ENCODE data around the gene CSMD2. TPM values are rescaled to one million over a fixed set of nuclear protein-coding genes. Genes with fewer than 3 reads are reported as not detected.
A peak's percentile ranks its signal among the peaks of the same experiment; 100 is the strongest.

Gene CSMD2
- total RNA-seq, 1 donor from 2014 or later: 0.70 TPM

DNA sequence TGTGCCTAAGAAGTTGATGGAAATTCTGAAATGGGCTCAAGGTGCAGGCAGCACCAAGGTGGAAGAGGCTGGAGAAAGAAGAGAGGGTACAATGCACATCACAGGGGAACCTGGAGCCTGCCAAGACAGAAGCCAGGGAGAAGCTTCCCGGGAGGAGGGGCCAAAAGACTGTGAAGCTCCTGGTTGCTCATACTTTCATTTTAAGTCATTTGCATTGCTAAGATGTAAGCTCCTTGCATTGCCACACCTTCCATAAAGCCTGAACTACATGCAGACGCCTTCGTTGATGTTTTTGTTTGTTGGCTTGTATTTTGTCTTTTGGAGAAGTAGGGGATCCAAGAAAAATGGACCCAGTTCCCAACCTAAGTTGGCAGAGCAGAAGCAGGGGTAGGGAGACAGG is 232.2 kb downstream of the CSMD2 start:
- DNase-seq (ENCODE audit: low spot score): peak; percentile 15
- intact Hi-C loops (cut with DNase I): no loop called here

DNA sequence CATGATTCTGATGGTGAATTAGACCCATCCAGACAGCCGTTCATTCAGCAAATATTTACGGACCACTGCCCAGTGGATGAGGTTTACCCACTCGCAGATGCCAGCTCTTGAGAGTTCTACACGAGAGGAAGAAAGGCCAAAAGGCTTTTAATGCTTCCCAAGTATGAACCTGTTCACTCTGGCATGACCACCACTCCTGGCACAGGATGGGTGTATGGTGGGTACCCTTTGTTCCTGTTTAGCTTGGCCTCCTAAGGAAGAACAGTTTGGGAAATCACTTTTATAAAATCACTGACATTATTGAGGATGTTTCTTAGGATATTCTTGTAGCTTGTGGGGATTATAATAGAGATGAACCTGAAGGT is 233.9 kb downstream of the CSMD2 start:
- intact Hi-C loops (cut with DNase I): no loop called here
- peak; percentile 12 for DNase-seq (ENCODE audit: low spot score)

DNA sequence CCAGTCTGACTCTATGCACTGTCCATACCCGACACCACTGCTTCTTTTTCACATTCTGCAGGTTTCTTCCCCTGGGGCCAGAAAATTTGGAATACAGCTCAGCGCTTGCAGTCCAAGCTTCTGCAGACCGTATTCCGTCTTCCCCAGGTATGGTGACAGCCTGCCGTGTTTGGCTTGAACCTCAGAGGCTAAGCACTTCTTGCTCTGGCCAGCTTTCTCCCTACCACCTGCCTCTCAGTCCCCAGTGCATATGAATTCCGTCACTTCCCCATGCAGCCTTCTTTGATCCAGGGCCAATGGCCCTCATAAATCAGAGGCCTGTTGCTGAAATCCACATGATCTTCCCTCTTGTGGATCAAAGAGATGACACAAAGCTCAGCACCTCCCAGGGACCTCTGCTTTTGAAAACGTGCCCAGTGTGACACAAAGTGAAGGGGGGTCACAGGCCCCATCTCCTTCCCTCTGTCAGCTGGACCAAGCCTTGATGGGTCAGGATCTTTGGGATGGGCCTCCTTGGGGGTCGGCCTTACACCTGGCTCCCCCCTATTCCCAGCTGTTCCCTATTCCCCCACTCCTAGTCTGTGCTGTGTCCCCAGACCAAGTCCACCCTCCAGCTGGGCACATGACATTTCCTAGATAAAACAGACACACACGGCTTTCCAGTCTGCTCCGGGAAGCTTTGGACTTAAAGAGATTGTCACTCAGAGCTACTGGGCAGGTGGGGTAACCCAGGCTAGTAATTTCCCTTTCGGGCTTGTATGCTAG is 234.5 kb downstream of the CSMD2 start:
- intact Hi-C loops (cut with DNase I): no loop called here
- peak; percentile 39 for DNase-seq (ENCODE audit: low spot score)

DNA sequence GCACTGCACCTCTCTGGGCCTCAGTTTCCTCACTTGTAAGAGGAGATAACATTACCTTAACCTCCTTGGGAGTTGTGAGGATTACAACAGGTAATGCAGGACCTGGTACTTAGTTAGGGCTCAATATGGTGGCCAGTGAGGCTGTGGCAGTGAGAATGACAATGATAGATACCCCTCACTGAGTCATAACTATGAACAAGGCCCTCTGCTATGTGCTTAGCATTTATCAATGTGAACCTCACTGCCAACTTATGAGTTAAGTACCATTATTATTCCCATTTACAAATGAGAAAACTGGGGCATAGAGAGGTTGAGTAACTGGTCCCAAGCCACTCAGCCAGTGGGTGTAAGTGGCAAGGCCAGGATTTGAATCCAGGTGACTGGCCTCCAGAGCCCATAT is 236.8 kb downstream of the CSMD2 start:
- intact Hi-C loops (cut with DNase I): no loop called here
- DNase-seq (ENCODE audit: low spot score): no peak

DNA sequence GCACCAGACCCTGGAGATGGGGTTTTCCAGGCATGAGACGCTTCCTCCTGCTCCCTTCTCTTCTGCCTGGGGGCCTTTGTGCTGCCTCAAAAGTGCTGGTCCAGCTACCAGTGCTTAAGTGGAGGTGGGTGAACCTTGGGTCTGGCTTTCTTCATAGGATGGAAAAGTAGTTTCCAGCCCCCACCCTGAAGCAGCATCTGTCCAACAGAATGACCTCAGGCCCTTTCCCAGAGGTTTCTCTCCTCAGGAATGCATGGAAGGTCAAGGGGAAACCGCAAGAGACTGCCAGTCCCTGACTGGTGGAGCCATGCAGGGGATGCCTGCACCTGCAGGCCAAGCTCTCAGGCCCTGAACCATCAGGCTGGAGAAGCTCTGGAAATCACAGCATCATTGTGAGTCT is 237.3 kb downstream of the CSMD2 start:
- intact Hi-C loops (cut with DNase I): no loop called here
- DNase-seq (ENCODE audit: low spot score): peak; percentile 9

DNA sequence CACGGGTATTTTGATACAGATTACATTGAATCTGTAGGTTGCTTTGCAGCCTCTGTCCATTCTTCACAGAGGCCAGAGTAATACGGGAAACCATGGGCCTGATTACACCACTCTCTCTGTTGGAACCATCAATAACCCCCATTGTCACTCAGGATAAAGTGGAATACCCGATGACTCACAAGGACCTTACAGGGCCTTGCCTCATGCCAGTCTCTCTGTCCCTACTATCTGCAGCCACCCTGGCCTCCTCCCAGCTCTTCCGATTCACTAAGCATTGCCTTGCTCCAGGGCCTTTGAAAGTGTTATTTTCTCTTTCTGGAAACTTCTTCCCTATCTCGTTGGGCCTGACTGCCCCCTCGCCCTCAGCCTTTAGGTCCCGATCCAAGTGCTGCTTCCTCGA is 239.4 kb downstream of the CSMD2 start:
- intact Hi-C loops (cut with DNase I): no loop called here
- peak; percentile 41 for DNase-seq (ENCODE audit: low spot score)

DNA sequence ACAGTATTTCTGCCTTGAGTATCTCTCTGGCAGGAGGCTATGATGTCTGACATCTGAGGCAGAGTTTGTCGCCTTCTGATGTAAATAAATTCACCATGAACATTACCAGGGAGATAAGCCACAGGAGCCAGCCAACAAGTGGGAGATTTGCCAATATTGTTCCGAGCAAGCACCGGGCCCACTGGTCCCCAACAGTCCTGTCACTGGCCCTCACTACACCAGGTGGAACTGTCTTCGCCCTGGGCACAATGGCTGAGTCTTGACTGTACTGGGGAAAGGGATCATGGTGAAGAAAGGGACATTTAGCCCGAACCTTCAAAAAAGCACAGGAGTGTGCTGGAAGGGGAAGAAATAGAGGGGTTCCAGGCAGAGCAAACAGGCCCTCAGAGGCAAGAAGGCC is 243.7 kb downstream of the CSMD2 start:
- peak; percentile 61 for DNase-seq (ENCODE audit: low spot score)
- intact Hi-C loops (cut with DNase I): no loop called here

DNA sequence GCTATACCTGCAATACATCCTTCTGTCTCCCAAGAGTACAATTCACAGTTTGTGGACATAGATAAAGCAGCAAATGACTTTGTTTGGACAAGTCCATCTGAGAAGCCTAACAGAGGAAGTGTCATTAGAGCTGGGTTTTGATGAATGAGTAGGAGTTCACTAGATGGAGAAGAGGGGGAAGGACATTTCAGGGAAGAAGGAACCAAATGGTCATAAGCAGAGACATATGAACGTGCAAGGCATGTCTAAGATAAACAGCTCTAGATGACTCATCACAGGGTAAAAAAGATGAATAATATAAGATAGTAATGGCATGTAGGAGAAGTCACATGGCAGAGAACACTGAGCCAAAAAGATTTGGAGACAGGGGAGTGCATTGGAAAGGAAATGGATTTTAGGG is 246.7 kb downstream of the CSMD2 start:
- DNase-seq (ENCODE audit: low spot score): no peak
- intact Hi-C loops (cut with DNase I): no loop called here

DNA sequence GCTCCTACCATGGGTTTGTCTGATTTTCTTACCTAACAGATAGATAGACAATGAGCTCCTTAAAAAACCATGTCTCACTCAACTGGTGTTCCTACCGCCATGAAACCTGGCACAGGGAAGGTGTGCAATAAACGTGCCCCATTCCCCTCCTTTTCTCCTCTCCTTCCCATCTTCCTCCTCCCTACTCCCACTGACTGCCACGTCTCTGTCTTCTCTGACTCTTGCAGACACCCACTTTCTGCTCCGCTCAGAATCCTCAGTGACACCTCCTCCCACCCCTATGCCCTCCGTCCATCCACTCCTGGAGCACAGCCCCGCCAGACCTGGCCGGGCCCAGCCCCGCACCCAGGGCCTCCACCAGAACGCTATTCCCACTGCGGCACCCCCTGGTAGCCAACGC is 248.2 kb downstream of the CSMD2 start:
- DNase-seq (ENCODE audit: low spot score): peak; percentile 29
- intact Hi-C loops (cut with DNase I): no loop called here

DNA sequence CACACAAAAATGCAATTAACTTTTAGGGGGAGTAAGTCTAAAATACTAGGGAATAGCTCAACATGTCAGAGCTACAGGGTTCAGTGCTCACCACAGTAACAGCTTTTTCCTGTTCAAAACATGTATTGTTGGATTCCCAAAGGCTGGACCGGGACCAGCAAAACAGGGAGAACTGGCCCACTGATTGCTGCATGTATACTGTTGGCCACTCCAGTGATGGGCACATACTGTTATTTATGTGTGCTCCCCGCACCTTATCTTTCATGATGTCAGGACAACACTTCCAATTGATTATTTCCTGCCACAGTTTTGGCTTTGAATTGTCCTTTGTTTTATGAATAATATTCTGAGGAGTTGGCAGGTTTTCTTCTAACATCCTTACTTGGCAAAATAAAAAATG is 250.5 kb downstream of the CSMD2 start:
- peak; percentile 58 for DNase-seq (ENCODE audit: low spot score)
- intact Hi-C loops (cut with DNase I): no loop called here

DNA sequence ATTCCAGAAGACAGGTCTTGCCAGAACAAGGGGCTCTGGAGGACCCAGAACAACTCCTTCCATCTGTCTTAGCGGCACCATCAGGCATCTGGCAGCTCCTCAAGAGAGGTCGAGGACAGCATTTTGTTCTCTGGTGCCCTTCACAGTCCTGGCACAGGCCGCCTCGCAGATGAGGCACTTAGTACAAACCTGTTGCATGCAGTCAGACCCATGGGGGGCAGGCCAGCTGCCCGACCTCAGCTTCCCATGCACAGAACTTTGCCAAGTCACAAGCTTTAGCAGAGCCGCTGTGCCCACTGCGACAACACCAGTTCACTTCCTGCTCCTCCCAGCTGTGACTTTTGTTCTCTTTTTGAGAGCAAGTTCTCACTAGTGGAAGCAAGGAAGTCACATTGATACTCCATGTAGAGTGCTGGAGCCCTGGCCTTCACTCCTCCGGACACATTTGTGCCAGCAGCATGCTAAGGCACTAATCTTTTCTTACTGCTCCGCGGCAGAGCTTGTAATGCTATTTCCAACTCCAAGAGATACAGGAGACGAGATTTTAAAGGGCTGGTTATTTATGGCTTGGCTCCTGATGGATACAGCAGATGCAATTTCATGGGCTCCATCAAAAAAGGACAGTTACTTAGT is 256.6 kb downstream of the CSMD2 start:
- DNase-seq (ENCODE audit: low spot score): no peak
- intact Hi-C loops (cut with DNase I): no loop called here

DNA sequence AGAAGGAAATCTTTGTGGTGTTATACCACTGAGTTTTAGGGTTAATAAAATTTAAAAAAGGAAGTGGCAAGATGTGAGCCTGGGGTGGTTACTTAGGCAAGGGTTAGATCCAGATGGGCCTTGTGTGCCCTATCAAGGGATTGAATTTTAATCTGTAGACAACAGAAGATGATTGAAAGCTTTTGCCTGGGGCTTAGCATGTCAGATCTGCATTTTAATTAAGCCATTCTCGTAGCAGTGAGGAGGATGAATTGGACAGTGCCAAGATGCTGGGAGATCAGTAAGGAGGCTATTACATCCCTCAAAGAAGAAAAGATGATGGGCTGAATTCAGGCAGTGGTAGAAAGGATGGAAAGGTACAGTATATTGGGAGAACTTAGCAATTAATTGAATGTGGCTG is 258.9 kb downstream of the CSMD2 start:
- intact Hi-C loops (cut with DNase I): no loop called here
- no peak for DNase-seq (ENCODE audit: low spot score)

DNA sequence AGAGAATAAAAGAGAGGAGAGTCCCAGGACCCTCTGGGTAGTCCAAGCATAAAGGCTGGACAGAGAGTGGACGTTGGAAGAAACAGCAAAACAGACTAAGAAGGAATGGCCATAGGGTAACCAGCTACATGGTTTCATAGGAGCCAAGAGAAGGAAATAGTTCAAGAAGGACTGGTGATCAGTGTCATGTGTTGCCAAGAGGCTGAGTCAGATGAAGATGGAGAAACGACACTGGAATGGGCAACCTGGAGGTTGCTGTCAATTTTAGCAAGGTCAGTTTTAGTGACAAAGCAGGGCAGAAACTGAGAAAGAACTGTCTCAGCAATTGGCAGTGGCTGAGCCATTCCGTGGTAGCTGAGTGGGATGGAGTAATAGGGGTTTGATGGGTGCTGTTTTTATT is 259.8 kb downstream of the CSMD2 start:
- DNase-seq (ENCODE audit: low spot score): no peak
- intact Hi-C loops (cut with DNase I): no loop called here

DNA sequence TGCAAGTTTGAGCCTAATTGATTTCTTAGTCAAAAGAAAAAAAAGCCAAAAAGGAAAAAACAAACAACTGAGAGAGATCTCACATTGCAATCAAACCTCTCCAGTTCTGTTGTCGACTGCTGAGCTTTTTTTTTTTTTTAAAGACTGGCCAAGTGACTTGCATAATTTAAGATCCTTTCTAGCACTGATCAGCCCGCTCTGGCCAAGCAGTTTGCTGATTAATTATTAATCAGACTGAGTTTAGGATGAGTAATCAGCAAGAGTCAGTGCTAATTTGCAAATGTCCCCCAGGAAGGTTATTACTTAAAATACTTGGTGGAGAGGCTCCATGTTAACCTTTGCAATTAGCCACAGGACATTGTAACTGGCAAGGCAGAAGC is 261.8 kb downstream of the CSMD2 start:
- intact Hi-C loops (cut with DNase I): loop anchor here (2.0 kb wide), 1 partner anchor 70 kb away; no protein-coding TSS in a partner anchor
- no peak for DNase-seq (ENCODE audit: low spot score)

DNA sequence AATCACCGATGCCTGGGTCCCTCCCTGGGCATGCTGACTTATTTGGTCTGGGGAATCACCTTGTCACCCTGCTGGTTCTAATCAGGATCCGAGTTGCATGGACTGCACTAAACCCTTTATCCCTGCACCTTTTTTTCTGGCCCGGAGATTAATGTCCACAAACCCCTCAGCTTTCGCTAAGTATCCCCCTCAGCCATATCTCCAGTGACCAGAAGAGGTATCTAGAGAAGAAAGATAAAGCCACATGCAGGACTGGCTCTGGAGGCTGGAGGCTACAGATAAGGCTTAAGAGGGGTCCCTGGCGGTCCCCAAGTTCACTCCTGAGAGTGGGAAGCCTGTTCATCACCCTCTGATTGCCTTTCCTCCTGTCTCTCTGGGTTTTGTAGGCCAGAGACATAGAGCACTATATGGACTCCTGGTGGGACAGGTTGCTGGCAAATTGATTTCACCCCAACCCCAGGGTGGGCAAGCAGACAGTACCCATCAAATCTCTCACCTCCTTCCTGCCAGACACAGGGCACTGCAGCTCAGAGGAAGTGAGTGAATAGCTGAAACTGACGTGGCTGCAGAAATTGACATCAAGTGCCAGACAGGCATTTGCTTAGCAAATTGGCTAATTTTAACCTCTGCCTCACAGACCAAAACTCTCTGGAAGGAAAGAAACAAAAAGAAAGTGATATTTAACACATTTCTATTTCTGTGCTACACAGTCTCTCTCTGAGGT is 262.4 kb downstream of the CSMD2 start:
- DNase-seq (ENCODE audit: low spot score): no peak
- intact Hi-C loops (cut with DNase I): loop anchor here (2.0 kb wide), 1 partner anchor 70 kb away; no protein-coding TSS in a partner anchor

DNA sequence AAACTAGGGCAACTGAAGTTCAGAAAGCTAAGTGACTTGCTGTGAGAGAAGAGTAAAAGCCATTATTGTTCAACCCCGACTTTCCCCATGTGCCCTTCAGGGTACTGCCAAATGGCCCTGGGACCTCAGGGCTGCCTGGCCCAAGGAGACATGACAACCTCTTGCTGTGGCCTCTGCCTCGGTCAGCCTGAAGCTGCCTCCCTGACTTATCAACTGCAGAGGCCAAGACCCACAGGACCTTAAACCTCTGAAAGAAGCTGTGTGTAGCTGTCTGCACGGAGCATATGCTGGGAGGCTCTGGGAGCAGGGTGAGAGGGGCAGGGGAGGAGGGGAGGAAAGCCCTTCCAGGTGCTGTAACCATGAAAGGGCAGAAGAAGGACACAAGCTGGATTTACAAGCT is 265.3 kb downstream of the CSMD2 start:
- intact Hi-C loops (cut with DNase I): loop anchor here (10.0 kb wide), 1 partner anchor 135 kb away; no protein-coding TSS in a partner anchor
- DNase-seq (ENCODE audit: low spot score): no peak

DNA sequence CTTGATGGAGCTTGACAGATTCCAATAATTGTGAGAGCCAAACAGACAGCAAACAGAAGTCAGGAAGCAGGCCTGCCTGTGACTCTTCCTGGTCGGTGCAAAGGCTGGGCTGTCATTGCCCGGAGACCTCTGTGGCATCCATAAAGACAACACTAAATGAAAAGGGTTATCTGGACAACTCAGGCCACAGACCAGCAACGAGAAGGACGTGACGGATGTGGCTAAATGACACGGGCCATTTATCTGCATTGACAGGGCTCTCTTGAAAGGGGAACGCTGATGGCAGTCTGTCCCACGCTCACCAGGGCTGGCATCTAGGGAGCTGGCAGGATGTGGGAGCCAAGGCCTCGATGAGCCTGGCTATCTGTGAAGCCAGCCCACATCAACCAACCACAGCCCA is 266.1 kb downstream of the CSMD2 start:
- intact Hi-C loops (cut with DNase I): loop anchor here (10.0 kb wide), 1 partner anchor 134 kb away; no protein-coding TSS in a partner anchor
- no peak for DNase-seq (ENCODE audit: low spot score)

DNA sequence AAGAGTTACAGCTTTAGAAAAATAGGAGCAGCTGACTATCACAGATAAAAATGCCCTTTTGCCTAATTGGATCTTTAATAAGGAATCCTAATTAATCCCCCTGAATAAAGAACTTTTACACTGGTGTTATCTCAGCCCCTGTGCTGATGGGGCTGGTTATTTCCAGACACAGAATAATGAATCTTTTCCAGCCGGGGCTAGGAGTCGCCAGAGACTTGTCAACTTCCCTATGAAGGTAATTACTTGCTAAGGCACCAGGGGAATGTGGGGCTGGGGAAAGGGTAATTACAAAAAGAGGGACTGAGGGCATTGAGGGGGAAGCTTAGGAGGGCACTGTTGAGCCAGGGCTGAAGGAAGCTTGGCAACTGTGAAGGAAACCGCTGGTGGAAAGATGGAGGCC is 266.6 kb downstream of the CSMD2 start:
- DNase-seq (ENCODE audit: low spot score): no peak
- intact Hi-C loops (cut with DNase I): loop anchor here (10.0 kb wide), 1 partner anchor 134 kb away; no protein-coding TSS in a partner anchor

DNA sequence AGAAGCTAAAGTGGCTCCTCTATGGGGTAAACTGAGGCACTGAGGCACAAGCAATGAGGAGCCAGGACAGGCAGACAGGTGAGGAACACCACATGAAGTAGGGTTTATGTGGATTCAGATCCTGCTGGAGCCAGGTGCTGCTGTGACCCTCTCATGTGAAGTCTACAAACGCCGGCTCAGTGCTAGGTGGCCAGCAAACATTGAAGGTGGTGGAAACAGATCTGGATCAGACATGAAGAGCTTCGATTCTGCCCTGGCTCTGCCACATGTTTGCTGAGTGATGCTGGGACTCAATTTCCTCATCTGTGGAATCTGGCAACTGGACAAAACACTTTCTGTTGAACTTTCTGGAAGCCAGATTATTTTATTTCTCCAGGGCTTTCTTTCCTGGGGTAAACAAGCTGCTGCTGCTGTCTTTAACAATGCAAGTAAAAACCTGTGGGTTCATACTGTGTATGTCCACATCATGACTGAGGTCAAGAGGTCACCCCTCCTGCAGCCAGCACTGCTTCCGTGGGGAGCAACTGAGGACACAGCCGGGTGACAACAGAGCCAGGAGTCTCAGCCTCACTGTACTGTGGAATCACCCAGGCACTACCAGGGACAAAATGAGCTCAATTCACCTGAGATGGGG is 267.8 kb downstream of the CSMD2 start:
- intact Hi-C loops (cut with DNase I): loop anchor here (10.0 kb wide), 1 partner anchor 132 kb away; no protein-coding TSS in a partner anchor
- no peak for DNase-seq (ENCODE audit: low spot score)

DNA sequence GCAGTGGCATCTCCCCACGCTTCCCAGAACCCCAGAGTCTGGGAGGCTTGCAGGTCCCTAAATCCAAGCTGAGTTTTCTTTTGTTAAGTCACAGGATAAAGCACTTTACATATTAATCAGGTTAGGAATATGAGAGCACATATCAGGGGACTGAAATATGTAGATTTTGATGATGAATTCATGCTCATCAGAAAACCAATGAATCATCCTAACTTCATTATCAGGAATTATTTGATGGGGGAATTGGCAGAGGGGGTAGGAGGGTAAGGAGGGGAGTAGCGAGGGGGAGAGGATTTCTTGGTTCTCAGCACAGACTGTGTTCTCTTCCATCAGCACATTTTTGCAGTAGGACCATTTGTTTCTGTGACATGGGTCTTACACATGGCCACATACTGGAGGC is 269.1 kb downstream of the CSMD2 start:
- intact Hi-C loops (cut with DNase I): loop anchor here (10.0 kb wide), 1 partner anchor 131 kb away; no protein-coding TSS in a partner anchor
- DNase-seq (ENCODE audit: low spot score): no peak
